Cerebellar nuclear complex (tissue), 1 donor: Measurements from ENCODE around the gene SYS1.

Source experiments
- DNase-seq, 2 experiments: peaks; one replicate each; lab custom pipeline; 2025; lab: John Stamatoyannopoulos, UW

Gene SYS1

GRCh38 chr20:45387274-45387673 is 24.3 kb downstream of the SYS1 start:
- DNase-seq, result no peak

GRCh38 chr20:45390931-45391330 is 28.0 kb downstream of the SYS1 start:
- DNase-seq, result no peak

GRCh38 chr20:45391559-45391958 is 28.6 kb downstream of the SYS1 start:
- no peak for DNase-seq

- no peak for DNase-seq
Observed at GRCh38 chr20:45392733-45393132, 29.8 kb downstream of the SYS1 start.

GRCh38 chr20:45394221-45395113 is 31.5 kb downstream of the SYS1 start:
- DNase-seq, result no peak

DNA sequence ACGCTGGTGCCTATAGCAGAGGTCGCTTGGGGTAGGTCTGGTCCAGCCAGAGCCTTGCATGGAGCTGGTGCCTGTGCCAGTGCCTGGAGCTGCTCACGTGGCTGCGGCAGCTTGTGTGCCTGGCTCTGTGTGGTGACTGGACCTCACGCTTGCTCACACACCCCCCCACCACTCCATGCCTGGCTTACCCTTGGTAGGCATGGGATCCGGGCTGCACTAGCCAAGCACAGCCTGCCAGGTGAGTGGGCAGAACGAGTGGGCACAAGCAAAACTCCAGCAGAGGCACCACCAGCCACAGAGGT is 32.1 kb downstream of the SYS1 start:
- DNase-seq, result no peak

- no peak for DNase-seq
Observed at GRCh38 chr20:45399018-45399417, 36.1 kb downstream of the SYS1 start.

DNA sequence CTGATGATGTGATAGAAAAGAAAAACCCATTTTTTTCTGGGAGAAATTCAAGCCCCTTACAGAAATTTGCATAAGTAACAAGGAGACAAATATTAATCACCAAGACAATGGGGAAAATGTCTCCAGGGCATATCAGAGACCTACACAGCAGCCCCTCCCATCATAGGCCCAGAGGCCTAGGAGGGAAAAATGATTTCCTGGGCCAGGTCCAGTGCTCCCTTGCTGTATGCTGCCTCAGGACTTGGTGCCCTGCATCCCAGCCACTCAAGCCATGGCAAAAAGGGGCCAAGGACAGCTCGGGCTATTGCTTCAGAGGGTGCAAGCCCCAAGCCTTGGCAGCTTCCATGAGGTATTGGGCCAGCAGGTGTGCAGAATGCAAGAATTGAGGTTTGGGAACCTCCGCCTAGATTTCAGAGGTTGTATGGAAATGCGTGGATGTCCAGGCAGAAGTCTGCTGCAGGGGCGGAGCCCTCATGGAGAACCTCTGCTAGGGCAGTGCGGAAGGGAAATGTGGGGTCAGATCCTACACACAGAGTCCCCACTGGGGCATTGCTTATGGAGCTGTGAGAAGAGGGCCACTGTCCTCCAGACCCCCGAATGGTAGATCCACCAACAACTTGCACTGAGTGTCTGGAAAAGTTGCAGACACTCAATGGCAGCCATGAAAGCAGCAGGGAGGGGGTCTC is 37.5 kb downstream of the SYS1 start:
- no peak for DNase-seq

DNA sequence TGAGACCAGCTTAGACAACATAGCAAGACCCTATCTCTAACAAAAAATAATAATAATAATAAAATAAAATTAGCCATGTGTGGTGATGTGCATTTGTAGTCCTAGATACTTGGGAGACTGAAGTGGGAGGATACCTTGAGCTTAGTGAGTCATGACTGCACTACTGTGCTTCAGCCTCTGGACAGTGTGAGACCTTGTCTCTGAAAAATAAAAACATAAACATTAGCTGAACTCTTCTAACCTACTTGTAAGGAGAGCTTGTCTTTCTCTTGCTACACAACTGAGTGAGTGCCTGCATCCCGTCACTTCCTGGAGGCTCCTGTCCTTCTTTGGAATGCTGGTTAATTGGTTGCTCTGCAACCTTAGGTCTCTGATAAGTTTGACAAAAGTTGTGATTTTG is 40.0 kb downstream of the SYS1 start:
- no peak for DNase-seq

- no peak for DNase-seq
Observed at GRCh38 chr20:45404438-45404837, 41.5 kb downstream of the SYS1 start.

- no peak for DNase-seq
Observed at GRCh38 chr20:45405571-45406259, 42.8 kb downstream of the SYS1 start.

DNA sequence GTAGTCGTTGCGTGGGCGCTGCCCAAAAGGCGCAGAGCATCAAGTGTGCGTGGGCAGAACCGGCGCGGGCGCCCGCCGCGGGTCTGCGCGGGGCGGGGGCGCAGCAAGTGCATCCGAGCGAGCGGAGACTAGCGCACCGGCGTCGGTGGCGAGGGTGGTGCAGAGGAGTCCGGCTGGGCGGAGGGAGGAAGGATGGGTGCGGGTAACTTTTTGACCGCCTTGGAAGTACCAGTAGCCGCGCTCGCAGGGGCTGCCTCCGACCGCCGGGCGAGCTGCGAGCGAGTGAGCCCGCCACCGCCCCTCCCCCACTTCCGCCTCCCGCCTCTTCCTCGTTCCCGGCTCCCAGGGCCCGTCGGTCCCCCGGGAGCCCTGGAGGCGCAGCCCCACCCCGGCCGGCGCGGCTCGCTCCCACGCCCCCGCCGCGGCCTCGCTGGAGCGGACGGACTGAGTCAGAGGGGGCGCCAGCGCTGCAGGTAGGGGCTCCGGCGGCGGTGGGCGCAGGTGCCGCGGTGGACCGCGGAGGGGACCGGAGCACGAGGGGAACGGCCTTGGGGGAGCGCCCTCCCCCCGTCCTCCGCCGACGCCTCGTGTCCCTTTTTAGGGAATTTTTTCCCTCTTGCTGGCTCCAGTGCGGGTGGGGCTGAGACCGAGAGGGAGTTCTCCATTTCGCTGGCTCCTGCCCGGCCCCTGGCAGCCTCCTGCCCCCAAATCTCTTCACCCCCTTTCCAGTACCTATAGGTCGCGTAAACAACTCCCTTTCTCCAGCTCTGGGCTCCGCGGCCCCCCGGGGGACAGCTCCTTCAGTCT is 43.5 kb downstream of the SYS1 start:
- peak in 1 of 2 experiments; percentile 18 for DNase-seq

DNA sequence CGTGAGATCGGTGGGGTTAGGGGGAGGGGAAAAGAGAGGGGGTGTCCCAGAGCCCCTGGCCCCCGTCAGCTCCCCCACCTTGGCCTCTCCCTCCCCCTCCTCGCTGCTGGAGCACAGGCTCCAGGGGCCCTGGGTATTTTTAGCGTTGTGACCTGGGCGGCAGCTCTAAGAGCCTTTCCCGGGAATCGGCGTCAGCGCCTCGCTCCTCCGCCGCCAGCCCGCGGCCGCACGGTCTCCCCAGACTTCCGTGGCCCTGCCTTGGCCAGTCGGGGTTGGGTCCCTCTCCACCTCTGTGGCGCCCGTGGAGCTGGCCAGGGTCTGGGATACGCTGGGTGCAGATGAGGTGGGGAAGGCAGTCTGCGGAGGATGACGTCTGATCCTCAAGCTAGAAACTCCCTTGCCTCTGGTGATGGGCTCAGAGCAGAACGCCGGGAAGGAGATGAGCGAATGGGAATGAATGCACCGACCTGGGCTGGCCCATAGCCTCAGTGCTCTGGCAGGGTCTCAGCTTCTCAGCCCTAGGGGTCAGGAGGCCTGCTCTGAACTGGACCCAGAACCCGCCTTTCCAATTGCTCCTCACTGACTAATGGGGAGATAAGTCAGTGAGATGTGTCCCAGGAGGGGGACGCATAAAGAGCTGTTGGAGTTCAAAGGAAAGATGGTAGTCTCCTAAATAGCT is 44.2 kb downstream of the SYS1 start:
- peak in 1 of 2 experiments; percentile 11 for DNase-seq

GRCh38 chr20:45407783-45408645 is 45.1 kb downstream of the SYS1 start, which contains the start of gene DBNDD2:
TSS of gene DBNDD2 (plus strand) at chr20:45408289. CDS start at chr20:45408468, 179 bp downstream.
- no peak for DNase-seq

DNA sequence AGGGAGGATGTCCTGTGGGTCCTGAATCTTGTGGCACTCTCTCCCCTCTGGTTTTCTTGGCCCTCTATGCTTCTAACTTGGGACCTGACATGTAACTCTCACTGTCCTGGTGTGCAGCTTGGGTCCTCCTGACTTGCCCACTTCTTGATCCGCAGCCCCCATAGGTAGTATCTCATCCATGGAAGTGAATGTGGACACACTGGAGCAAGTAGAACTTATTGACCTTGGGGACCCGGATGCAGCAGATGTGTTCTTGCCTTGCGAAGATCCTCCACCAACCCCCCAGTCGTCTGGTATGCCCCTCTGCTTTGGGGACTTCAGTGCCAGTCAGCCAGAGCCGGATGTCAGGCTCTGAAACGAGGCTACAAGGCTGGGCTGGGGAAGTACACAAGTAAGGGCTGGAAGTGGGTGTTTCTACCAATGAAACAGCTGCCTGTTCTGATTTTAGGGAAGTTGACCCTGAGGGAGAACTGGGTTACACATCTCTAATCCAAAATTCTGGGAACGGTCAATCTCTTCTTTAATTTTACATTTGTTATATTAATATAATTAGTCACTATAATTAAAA is 45.8 kb downstream of the SYS1 start:
- no peak for DNase-seq

GRCh38 chr20:45409521-45410272 is 46.7 kb downstream of the SYS1 start:
- DNase-seq, result no peak

DNA sequence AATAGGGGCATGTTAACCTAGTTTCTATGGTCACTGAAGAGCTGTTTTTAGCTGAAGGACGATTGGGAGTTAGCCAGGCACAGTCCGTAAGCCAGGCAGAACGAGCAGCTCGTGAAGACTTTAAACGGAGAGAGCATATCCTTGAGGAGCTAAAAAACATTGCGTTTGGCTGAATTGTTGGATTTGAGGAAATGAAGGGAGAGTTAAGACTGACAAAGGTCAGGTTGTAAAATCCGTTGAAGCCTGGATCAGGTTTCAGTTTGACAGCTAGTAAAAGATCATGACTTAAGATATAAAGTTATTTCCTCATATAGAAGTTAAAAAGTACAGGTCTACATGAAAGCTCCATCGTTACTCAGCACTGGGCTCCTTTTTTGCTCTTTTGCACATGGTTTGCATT is 47.9 kb downstream of the SYS1 start:
- no peak for DNase-seq

GRCh38 chr20:45412653-45413052 is 49.7 kb downstream of the SYS1 start:
- DNase-seq, result no peak

GRCh38 chr20:45413479-45413878 is 50.5 kb downstream of the SYS1 start:
- no peak for DNase-seq
